SK-N-SH (cell line): Measurements from ENCODE around the gene CDKN2D. TPM values are rescaled to one million over a fixed set of nuclear protein-coding genes. Genes with fewer than 3 reads are reported as not detected.
"Not testable (repeated sequence)": the region's sequence is repeated elsewhere in the genome, so short reads cannot be mapped to it uniquely, and the experiment has no call there.

ENCODE experiments used
- CTCF ChIA-PET: fragments of 300-600, 350-600 bp; formaldehyde crosslinking; extraction: SDS; loops from one replicate; lab custom pipeline; 2021; lab: Yijun Ruan, JAX
- POLR2A ChIA-PET: fragments of 350-600 bp; sonication (Branson Sonifier 250); formaldehyde crosslinking; extraction: SDS; loops from one replicate; lab custom pipeline; 2020; ENCODE audit warnings: antibody characterized with exemption, inconsistent platforms; lab: Yijun Ruan, JAX
- DNase-seq: peaks from one replicate; pipeline ENCODE4 v3.0.0; 2012
- H2AFZ ChIP-seq: fragments of 200-600 bp; sonication (generic); 2 replicates; pipeline ENCODE4 v1.8.1; 2016; ENCODE audit warnings: antibody characterized with exemption, mild to moderate bottlenecking, low read depth
- H3F3A ChIP-seq: fragments of 200-600 bp; sonication (generic); replicated peaks from 2 replicates; pipeline ENCODE3; 2016; ENCODE audit warnings: antibody characterized with exemption, mild to moderate bottlenecking; ENCODE audit not compliant: insufficient read depth
- H3K27ac ChIP-seq, 2 experiments: fragments of 200-500 bp in 1 of 2; fragments of 200-600 bp in 1 of 2; sonication (Bioruptor generic) in 1 of 2; sonication (generic), shearing (Covaris generic) in 1 of 2; 2 replicates each; pipeline versions ENCODE4 v1.5.1 to v1.6.1; 2014 to 2016; ENCODE audit warnings: low read depth in 2 of 2, inconsistent platforms in 1 of 2, low read length in 1 of 2, mild to moderate bottlenecking in 1 of 2, mixed read lengths in 1 of 2
- H3K27me3 ChIP-seq: fragments of 200-600 bp; sonication (generic), shearing (Covaris generic); 2 replicates; pipeline ENCODE4 v1.6.1; 2016; ENCODE audit warnings: mixed run types; ENCODE audit not compliant: insufficient read depth
- H3K36me3 ChIP-seq, 2 experiments: fragments of 200-500 bp in 1 of 2; fragments of 200-600 bp in 1 of 2; sonication (Bioruptor generic) in 1 of 2; sonication (generic) in 1 of 2; replicated peaks in 1 of 2; 2 replicates each; pipeline versions ENCODE3 to v1.5.1; 2014 to 2016; ENCODE audit warnings: low read length in 1 of 2, mild to moderate bottlenecking in 1 of 2; ENCODE audit not compliant: insufficient read depth in 2 of 2, control insufficient read depth in 1 of 2
- H3K4me1 ChIP-seq, 2 experiments: fragments of 200-500 bp in 1 of 2; fragments of 200-600 bp in 1 of 2; sonication (Bioruptor generic) in 1 of 2; sonication (generic), shearing (Covaris generic) in 1 of 2; 2 replicates each; pipeline versions ENCODE4 v1.5.1 to v1.6.1; 2014 to 2016; ENCODE audit warnings: low read depth in 1 of 2, low read length in 1 of 2, mixed run types in 1 of 2; ENCODE audit not compliant: insufficient read depth in 2 of 2, control insufficient read depth in 1 of 2
- H3K4me2 ChIP-seq: fragments of 200-600 bp; sonication (generic), shearing (Covaris generic); 2 replicates; pipeline ENCODE4 v1.6.1; 2017; ENCODE audit warnings: mixed run types
- H3K4me3 ChIP-seq, 2 experiments: fragments of 200-500 bp in 1 of 2; fragments of 200-600 bp in 1 of 2; sonication (Bioruptor generic) in 1 of 2; sonication (generic), shearing (Covaris generic) in 1 of 2; 2 replicates each; pipeline versions ENCODE4 v1.5.1 to v1.8.1; 2014 to 2016; ENCODE audit warnings: low read depth in 2 of 2, inconsistent platforms in 1 of 2, low read length in 1 of 2, mild to moderate bottlenecking in 1 of 2, mixed read lengths in 1 of 2, moderate library complexity in 1 of 2
- H3K79me2 ChIP-seq: fragments of 200-600 bp; sonication (generic); 2 replicates; pipeline ENCODE4 v1.8.1; 2017; ENCODE audit warnings: mild to moderate bottlenecking; ENCODE audit not compliant: insufficient read depth
- H3K9ac ChIP-seq: fragments of 200-600 bp; sonication (generic); 2 replicates; pipeline ENCODE4 v1.6.1; 2017; ENCODE audit warnings: mixed run types
- H3K9me2 ChIP-seq: fragments of 200-600 bp; sonication (generic); 2 replicates; pipeline ENCODE4 v1.6.1; 2017; ENCODE audit warnings: mixed run types
- H3K9me3 ChIP-seq: fragments of 200-600 bp; sonication (generic); 2 replicates; pipeline ENCODE4 v1.6.1; 2017; ENCODE audit warnings: mixed run types, mild to moderate bottlenecking, moderate library complexity
- H4K20me1 ChIP-seq: fragments of 200-600 bp; sonication (generic); 2 replicates; pipeline ENCODE4 v1.6.1; 2017; ENCODE audit warnings: mild to moderate bottlenecking, mixed run types; ENCODE audit not compliant: insufficient read depth
- CHD2 ChIP-seq: fragments of 150-350 bp; IDR thresholded peaks from 2 replicates; pipeline ENCODE4 v1.6.1; 2018; ENCODE audit warnings: low read length; ENCODE audit not compliant: partially characterized antibody
- ELF1 ChIP-seq: IDR thresholded peaks from 2 replicates; pipeline ENCODE4 v1.4.0; 2012
- EP300 ChIP-seq, 2 experiments: IDR thresholded peaks; 2 replicates each; pipeline versions ENCODE4 v1.4.0 to v1.6.1; 2012; ENCODE audit warnings: borderline replicate concordance in 1 of 2, low read depth in 1 of 2, low read length in 1 of 2
- EZH2phosphoT487 ChIP-seq: fragments of 200-600 bp; sonication (generic); IDR thresholded peaks from 2 replicates; pipeline ENCODE4 v1.6.1; 2017; ENCODE audit warnings: low read depth, mixed run types, mild to moderate bottlenecking, antibody characterized with exemption, moderate library complexity, borderline replicate concordance
- FOSL2 ChIP-seq: IDR thresholded peaks from 2 replicates; pipeline ENCODE4 v1.4.0; 2012; ENCODE audit warnings: low read depth, mild to moderate bottlenecking, moderate library complexity, borderline replicate concordance
- FOXM1 ChIP-seq: IDR thresholded peaks from 2 replicates; pipeline ENCODE4 v1.4.0; 2012; ENCODE audit warnings: low read depth, mild to moderate bottlenecking
- GATA2 ChIP-seq: sonication (generic); formaldehyde crosslinking; IDR thresholded peaks from 2 replicates; pipeline ENCODE4 v1.5.0; 2020; ENCODE audit warnings: mild to moderate bottlenecking, missing genetic modification reagents
- JUND ChIP-seq: IDR thresholded peaks from 2 replicates; pipeline ENCODE4 v1.4.0; 2012
- NRF1 ChIP-seq: IDR thresholded peaks from 2 replicates; pipeline ENCODE4 v1.6.1; 2012; ENCODE audit warnings: low read depth, mild to moderate bottlenecking, low read length
- POLR2AphosphoS5 ChIP-seq: IDR thresholded peaks from 2 replicates; pipeline ENCODE4 v1.6.1; 2012; ENCODE audit warnings: low read depth, low read length
- RCOR1 ChIP-seq: fragments of 150-350 bp; IDR thresholded peaks from 2 replicates; pipeline ENCODE4 v1.6.1; 2017; ENCODE audit warnings: antibody characterized with exemption, low read length
- RXRA ChIP-seq: IDR thresholded peaks from 2 replicates; pipeline ENCODE4 v1.4.0; 2012; ENCODE audit warnings: low read depth, mild to moderate bottlenecking, borderline replicate concordance
- TAF1 ChIP-seq: IDR thresholded peaks from 2 replicates; pipeline ENCODE4 v1.6.1; 2012; ENCODE audit warnings: low read depth, mild to moderate bottlenecking, low read length, moderate library complexity, borderline replicate concordance
- WGBS: methylation state at CpG from one replicate; pipeline ENCODE4 v1.1.6; 2017; ENCODE audit warnings: low lambda C conversion rate; 5-methylcytosine and 5-hydroxymethylcytosine counted together
- polyA plus RNA-seq, 3 experiments: library from polyadenylated mRNA; depleted of rRNA; stranded (reverse); fragments of >200 nt; gene quantifications; 2 replicates each; pipeline ENCODE4 v1.2.3, GENCODE V29; 2012
- TF ChIP-seq, protein P1 (sequence below): IDR thresholded peaks from 2 replicates; pipeline ENCODE4 v1.4.0; 2012; ENCODE audit warnings: low read depth, borderline replicate concordance
- TF ChIP-seq, protein P2 (sequence below): IDR thresholded peaks from 2 replicates; pipeline ENCODE4 v1.4.0; 2012; ENCODE audit warnings: low read depth, borderline replicate concordance
- TF ChIP-seq, protein P3 (sequence below): IDR thresholded peaks from 2 replicates; pipeline ENCODE4; 2012
- TF ChIP-seq, protein P4 (sequence below): IDR thresholded peaks from 2 replicates; pipeline ENCODE4 v1.4.0; 2012; ENCODE audit warnings: low read depth
- TF ChIP-seq, protein P5 (sequence below): fragments of 200-600 bp; sonication (generic); IDR thresholded peaks from 2 replicates; pipeline ENCODE4 v1.6.1; 2017; ENCODE audit warnings: antibody characterized with exemption, mild to moderate bottlenecking, moderate library complexity

CDKN2D gene
- polyA plus RNA-seq, 1 of the 3 experiments (the other 2 are of a cell fraction) = 13.1 TPM

DNA sequence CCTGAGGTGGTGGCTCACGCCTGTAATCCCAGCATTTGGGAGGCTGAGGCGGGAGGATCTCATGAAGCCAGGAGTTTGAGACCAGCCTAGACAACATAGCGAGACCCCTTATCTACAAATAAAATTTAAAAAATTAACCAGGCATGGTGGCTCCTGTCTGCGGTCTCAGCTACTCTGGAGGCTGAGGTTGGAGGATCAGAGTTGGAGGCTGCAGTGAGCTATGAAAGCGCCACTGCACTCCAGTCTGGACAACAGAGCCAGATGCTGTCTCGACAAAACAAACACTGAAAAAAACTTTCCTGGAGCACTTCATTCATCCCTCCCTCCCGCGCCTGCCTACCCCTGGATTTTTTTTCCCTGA is 25.7 kb downstream of the CDKN2D start:
- Histone ChIP-seq H3K4me2 (peak overlapping the region; percentile 84), H3K27ac (no peak overlapping the region), H3K9me2 (no peaks in the 10 kb centered on the region), H3F3A (peaks cover 5% of the 10 kb centered on the region), H3K36me3 (peaks cover 0 to 3% of the 10 kb centered on the region in 2 experiments), H3K79me2 (peaks cover 27% of the 10 kb centered on the region), H2AFZ (0 out of 2 replicates have a peak overlapping the region, but pooled peaks have one; percentile 68), H3K4me1 (peaks cover 0 to 7% of the 10 kb centered on the region in 2 experiments; a peak in 1 of 4 replicates), H3K4me3 (peak overlapping the region; percentile 67 to 81), H3K9ac (no peak overlapping the region), H4K20me1 (no peaks in the 10 kb centered on the region), H3K27me3 (peaks cover 14% of the 10 kb centered on the region; the same call in 1 of the 2 replicates), H3K9me3 (no peaks in the 10 kb centered on the region)
- ChIA-PET CTCF (interaction anchor here (0.8 to 3.1 kb wide), 10 partner anchors 9 to 157 kb away, joined by 3 to 19 read pairs (median 4); no protein-coding TSS in a partner anchor), POLR2A (interaction anchor here (1.0 kb wide), 1 partner anchor 23 kb away, joined by 3 read pairs; the partner anchor contains the start of gene KRI1)
- DNase-seq = no peak
- WGBS = 52% methylated on average over 8 of the region's 8 CpGs
- TF ChIP-seq, protein P1, sequence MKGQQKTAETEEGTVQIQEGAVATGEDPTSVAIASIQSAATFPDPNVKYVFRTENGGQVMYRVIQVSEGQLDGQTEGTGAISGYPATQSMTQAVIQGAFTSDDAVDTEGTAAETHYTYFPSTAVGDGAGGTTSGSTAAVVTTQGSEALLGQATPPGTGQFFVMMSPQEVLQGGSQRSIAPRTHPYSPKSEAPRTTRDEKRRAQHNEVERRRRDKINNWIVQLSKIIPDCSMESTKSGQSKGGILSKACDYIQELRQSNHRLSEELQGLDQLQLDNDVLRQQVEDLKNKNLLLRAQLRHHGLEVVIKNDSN = no peak
- TF ChIP-seq, protein P2, sequence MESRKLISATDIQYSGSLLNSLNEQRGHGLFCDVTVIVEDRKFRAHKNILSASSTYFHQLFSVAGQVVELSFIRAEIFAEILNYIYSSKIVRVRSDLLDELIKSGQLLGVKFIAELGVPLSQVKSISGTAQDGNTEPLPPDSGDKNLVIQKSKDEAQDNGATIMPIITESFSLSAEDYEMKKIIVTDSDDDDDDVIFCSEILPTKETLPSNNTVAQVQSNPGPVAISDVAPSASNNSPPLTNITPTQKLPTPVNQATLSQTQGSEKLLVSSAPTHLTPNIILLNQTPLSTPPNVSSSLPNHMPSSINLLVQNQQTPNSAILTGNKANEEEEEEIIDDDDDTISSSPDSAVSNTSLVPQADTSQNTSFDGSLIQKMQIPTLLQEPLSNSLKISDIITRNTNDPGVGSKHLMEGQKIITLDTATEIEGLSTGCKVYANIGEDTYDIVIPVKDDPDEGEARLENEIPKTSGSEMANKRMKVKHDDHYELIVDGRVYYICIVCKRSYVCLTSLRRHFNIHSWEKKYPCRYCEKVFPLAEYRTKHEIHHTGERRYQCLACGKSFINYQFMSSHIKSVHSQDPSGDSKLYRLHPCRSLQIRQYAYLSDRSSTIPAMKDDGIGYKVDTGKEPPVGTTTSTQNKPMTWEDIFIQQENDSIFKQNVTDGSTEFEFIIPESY = no peak
- TF ChIP-seq TAF1 (no peak), EP300 (IDR thresholded peaks at IDR 0.05; ENCODE audit: borderline replicate concordance in 1 of 2, low read depth in 1 of 2, low read length in 1 of 2) (no peak), GATA2 (CRISPR knock-in tag) (no peak), POLR2AphosphoS5 (no peak), CHD2 (no peak), EZH2phosphoT487 (no peak), RXRA (no peak), ELF1 (no peak), JUND (no peak), FOSL2 (no peak), RCOR1 (no peak), NRF1 (no peak), FOXM1 (no peak)
- TF ChIP-seq, protein P3, sequence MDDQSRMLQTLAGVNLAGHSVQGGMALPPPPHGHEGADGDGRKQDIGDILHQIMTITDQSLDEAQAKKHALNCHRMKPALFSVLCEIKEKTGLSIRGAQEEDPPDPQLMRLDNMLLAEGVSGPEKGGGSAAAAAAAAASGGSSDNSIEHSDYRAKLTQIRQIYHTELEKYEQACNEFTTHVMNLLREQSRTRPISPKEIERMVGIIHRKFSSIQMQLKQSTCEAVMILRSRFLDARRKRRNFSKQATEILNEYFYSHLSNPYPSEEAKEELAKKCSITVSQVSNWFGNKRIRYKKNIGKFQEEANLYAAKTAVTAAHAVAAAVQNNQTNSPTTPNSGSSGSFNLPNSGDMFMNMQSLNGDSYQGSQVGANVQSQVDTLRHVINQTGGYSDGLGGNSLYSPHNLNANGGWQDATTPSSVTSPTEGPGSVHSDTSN = no peak
- TF ChIP-seq, protein P4, sequence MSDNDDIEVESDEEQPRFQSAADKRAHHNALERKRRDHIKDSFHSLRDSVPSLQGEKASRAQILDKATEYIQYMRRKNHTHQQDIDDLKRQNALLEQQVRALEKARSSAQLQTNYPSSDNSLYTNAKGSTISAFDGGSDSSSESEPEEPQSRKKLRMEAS = no peak
- TF ChIP-seq, protein P5, sequence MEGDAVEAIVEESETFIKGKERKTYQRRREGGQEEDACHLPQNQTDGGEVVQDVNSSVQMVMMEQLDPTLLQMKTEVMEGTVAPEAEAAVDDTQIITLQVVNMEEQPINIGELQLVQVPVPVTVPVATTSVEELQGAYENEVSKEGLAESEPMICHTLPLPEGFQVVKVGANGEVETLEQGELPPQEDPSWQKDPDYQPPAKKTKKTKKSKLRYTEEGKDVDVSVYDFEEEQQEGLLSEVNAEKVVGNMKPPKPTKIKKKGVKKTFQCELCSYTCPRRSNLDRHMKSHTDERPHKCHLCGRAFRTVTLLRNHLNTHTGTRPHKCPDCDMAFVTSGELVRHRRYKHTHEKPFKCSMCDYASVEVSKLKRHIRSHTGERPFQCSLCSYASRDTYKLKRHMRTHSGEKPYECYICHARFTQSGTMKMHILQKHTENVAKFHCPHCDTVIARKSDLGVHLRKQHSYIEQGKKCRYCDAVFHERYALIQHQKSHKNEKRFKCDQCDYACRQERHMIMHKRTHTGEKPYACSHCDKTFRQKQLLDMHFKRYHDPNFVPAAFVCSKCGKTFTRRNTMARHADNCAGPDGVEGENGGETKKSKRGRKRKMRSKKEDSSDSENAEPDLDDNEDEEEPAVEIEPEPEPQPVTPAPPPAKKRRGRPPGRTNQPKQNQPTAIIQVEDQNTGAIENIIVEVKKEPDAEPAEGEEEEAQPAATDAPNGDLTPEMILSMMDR = no peak

DNA sequence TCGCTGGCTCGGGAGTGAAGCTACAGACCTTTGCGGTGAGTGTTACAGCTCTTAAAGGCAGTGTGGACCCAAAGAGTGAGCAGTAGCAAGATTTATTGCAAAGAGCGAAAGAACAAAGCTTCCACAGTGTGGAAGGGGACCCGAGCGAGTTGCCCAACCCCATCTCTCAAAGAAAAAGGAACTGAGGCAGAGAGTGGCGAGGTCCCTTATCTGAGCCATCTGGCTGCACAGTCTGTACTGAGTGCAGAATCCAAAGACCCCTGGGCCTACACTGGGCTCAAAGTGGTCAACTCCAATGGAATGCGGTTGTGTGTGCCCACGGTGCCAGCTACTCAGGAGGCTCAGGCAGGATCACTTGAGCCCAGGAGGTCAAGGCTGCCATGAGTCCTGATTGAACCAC is 29.8 kb downstream of the CDKN2D start:
- H3K79me2 ChIP-seq, H3K9ac ChIP-seq, H3K36me3 ChIP-seq, H3K4me2 ChIP-seq, H3K9me2 ChIP-seq, DNase-seq, H3K4me1 ChIP-seq, H4K20me1 ChIP-seq, H3F3A ChIP-seq, H3K27ac ChIP-seq, H3K4me3 ChIP-seq, H2AFZ ChIP-seq, POLR2A ChIA-PET, H3K9me3 ChIP-seq: not testable (repeated sequence)
- CTCF ChIA-PET = interaction anchor here (1.0 to 1.3 kb wide), 2 partner anchors 16 to 56 kb away, joined by 3 to 4 read pairs; no protein-coding TSS in a partner anchor
- peaks cover 26% of the 10 kb centered on the region; the same call in 1 of the 2 replicates for H3K27me3 ChIP-seq
- WGBS = 55% methylated on average over 7 of the region's 9 CpGs
